Islet precursor cell (in vitro differentiated cells): ENCODE measurements around the gene CACNB4.
"Not testable (repeated sequence)": the region's sequence is repeated elsewhere in the genome, so short reads cannot be mapped to it uniquely, and the experiment has no call there.

ENCODE experiments used
- DNase-seq: peaks from one replicate; pipeline ENCODE4 v3.0.0-alpha.2; 2018

CACNB4 gene

GRCh38 chr2:151891566-151892194 lies 207.2 kb downstream of the CACNB4 start:
- DNase-seq: no peak

DNA sequence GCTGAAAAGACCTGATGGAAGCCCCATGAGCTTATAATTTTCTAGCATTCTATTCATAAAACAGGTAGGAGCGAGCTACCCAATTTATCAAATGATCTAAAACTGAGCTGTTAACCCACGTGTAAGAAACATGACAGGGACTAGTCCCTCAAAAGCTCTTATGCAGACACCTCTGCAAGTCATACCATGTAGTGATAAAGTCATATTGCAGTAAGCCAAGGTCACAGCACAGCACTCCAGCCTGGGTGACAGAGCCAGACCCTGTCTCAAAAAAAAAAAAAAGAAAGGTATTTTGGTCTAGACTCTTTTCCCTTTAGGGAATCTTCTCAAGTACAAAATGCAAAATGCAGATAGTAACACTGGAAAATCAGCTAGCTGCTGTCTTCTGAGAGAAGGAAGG lies 211.7 kb downstream of the CACNB4 start:
- no peak for DNase-seq

DNA sequence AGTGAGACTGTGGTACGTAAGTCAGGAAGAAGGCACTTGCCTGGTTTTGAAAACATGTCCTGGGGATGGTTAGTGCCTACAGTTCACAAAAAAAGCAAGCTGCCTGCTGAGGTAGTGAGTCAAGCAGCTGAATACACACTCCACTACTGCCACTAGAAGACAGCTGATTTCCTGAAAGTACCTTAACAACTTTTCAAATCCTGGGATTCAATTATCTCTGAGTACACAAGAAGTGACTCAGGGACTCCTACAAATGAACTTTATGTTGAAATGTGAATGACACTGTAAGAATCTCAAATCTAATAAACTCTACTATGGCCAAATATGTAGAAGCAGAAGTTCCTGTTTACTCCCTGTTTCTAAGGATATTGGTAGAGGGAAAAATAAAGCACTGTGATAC lies 212.6 kb downstream of the CACNB4 start:
- DNase-seq: no peak

DNA sequence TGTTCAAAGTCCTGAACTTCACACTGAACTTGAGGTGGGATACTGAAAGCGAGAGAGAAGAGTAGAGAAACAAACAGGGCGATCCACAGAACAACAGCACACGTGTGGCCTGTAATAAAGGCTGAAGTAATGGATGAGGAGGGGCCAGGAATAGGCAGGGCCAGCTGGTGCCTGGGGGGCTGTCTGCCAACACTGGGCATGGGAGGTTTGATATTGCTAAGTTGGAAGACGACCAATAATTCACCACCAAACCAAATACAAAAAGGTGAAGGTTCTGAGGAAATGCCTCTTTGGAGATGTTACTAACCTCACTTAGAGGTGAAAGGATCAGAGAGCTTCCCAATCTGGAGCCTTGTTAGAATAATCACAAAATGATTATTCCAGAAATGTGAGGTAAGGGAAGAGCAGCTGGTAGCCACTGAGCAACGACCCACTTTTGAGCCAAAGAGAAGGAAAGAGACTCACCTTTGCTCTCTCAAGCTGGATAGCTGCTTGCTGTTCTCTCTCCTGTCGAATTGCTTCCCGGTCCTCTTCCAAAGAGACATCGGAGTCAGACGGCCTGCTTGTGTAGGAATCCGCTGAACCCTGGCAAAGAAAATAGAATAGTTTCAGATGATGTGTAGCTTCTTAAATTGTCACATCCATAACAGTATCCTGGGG lies 215.9 kb downstream of the CACNB4 start:
- no peak for DNase-seq

DNA sequence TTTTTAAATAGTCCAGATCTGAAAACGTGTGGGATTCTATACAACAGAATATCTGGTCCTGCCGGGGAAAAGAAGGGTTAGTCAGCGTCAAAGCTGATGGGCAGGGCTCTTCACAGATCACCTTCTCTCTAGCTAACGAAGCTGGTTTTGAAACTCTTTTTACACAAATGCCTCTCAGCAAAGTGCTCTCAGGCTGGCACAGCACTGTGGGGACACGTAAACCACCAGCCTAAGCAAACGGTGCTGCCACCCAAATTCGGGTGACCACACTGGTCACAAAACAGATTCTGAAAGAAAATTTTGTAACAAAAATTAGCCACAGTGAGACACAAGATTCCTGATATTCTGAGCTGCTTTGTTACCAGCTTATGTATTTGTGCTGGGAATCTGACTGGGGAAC lies 217.5 kb downstream of the CACNB4 start:
- no peak for DNase-seq

- no peak for DNase-seq
Observed at GRCh38 chr2:151880586-151880985, 218.3 kb downstream of the CACNB4 start.

DNA sequence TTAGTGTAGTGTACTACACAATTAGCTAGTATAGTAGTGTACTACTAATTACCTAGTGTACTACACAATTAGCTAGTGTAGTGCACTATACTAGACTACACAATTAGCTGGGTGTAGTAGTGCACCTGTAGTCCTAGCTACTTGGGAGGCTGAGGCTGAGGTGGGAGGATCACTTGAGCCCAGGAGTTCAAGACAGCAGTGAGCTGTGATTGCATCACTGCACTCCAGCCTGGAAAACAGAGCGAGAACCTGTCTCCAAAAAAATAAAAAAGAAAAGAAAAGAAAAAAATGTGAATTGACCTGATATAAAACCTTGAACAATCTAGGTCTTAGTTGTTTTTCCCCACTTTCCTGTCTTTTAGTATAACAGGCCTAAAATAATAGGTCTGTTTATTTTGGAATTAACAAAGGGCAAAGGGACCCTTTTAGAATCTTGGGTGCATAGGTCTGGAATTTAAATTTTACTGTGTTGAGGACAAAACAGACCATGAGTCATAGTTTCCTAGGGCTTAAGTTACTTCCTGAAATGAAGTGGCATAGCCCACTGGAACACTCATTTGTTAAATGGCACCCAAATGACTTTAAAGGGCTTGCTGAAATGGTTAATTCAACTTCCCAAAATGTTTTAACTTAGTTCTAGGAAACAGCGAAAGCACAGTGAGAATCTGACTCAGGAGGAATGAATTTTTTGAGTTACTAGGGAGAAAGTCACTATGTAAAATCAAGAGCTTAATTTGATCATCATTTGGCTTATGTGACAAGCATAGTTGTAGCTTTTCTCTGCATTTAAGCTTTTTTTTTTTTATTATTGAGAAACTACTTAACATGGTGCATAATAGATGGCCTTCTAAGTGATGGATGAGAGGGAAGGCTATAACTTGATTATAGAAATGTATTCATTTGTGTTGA lies 219.9 kb downstream of the CACNB4 start:
- peak; percentile 67 for DNase-seq

GRCh38 chr2:151878204-151878603 lies 220.6 kb downstream of the CACNB4 start:
- no peak for DNase-seq

GRCh38 chr2:151875631-151876030 lies 223.2 kb downstream of the CACNB4 start:
- not testable (repeated sequence) for DNase-seq

GRCh38 chr2:151872463-151872862 lies 226.4 kb downstream of the CACNB4 start:
- no peak for DNase-seq

GRCh38 chr2:151869291-151869690 lies 229.6 kb downstream of the CACNB4 start:
- no peak for DNase-seq

GRCh38 chr2:151862700-151863099 lies 236.1 kb downstream of the CACNB4 start:
- no peak for DNase-seq

GRCh38 chr2:151861174-151861573 lies 237.7 kb downstream of the CACNB4 start:
- DNase-seq: no peak

DNA sequence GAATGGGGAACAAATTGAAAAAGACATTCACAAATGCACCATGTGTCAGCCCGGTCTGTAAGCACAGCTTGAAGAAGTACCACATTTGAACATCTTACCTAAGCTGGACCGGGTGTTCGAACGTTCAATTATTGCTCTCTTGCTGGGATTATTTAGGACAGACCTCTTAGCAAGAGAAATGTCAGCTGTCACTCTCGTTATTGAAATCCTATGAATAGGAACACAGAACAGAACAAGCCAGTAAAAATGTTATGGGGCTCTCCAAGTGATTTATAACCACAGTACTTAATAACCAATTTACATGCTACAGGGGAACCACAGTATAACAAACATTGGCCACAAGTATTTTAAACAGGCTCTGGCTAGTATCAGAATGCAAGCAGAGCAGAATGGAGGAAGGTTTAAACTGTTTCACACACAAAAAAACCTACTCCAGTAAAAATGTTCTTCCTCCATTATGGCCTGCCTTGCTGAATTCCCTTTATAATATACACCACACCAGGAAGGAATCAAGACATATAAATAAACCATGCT lies 238.2 kb downstream of the CACNB4 start:
- no peak for DNase-seq

DNA sequence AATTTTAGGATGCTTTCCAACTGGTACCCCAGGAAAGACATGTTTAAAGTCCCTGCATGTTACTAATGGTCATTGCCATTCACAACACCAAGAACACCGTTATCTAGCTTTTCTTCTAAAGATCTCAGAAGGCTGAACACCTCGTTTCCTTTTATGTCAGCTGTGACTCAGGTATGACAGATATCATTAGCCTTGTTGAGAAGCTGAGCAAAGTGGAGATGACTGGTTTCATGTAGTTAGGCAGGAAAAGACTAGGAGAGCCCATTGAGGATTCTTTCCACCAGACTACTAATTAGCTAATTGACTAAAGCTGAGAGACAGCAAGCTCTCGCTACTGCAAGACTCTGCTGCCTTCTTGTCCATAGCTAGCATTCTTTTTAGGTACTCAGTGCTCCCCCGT lies 238.6 kb downstream of the CACNB4 start:
- peak; percentile 79 for DNase-seq

- DNase-seq: no peak
Observed at GRCh38 chr2:151857650-151858049, 241.2 kb downstream of the CACNB4 start.

DNA sequence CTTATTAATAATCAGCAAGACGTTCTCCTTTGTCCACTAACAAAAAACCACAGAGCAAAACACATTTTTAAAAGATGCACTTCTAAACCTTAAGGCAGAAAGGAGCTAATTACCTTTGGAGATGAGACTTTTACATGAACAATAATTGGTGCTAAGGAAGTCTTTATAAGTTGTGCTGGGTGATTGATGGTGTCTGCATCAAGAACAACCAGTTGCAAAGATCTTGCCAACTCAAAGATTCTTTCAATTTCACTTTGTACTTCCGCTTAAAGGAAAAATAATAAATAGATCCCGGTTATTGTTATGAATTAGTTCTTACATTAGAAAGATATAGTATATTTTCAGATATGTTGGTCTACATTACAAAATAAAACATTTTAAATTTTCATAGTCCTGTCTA lies 243.7 kb downstream of the CACNB4 start:
- DNase-seq: no peak

DNA sequence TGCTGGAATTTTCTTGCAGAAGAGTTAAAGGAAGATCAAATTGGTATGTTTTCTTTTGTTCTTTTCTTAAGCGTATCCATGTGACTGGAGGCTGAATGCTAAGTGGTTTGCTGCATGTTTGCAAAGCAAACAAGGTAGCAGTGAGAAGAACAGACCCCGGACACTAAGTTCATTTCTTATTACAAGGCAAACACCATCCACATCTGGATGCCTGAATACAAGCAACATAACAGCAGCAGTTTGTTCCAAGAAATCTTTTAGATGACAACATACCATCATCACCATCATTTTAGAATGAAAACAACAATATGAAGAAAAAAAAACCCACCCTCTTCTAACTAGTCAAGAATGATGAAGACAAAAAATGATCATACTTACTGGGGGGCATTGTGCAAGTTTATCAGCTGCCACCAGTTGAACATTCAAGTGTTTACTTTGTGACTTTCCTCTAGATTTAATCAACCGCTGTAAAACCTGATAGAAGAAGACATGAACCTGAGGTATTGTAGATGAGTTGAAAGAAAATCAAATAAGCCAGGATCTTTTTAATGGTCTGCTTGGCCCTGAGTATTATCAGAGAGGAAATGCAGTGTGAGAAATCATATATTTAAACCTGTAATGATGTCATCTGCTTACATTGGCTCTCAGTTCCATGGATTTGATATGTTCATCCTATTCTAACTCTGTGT lies 245.6 kb downstream of the CACNB4 start:
- DNase-seq: no peak

DNA sequence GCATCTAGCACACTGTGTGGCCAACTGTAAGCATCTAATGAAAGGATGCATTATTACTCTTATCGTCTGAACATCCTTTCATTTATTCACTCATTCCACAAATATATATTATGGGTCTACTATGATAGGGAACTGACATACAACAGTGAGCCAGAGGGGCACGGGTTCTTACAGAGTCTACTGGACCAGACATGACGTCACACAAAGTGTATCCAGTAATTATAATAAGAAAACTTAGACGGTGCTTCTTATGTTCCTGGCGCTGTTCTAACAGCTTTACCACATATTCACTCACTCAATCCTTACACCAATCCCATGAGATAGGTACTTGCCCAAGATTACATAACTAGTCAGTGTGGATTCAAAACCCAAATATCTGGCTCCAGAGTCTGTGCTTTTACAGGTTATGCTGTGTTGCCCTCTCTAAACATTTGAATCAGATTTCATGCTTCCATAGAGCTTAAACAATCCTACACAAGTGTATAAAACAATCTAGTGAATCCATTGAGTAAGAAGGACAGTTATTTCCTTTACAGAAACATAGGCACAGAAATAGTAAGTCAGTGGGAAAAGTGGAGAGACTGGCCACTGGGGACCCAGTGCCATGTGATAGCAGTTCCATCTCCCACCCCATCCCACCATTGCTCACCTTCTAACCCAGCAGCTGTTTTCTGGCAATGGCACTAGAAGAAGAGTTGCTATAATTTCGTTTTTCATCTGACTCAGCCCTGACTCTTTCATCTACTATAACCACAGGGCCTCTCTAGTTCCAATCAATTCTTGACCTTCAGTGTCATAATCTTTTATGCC lies 246.4 kb downstream of the CACNB4 start:
- no peak for DNase-seq

- DNase-seq: peak; percentile 79
Observed at GRCh38 chr2:151851761-151852160, 247.1 kb downstream of the CACNB4 start.

DNA sequence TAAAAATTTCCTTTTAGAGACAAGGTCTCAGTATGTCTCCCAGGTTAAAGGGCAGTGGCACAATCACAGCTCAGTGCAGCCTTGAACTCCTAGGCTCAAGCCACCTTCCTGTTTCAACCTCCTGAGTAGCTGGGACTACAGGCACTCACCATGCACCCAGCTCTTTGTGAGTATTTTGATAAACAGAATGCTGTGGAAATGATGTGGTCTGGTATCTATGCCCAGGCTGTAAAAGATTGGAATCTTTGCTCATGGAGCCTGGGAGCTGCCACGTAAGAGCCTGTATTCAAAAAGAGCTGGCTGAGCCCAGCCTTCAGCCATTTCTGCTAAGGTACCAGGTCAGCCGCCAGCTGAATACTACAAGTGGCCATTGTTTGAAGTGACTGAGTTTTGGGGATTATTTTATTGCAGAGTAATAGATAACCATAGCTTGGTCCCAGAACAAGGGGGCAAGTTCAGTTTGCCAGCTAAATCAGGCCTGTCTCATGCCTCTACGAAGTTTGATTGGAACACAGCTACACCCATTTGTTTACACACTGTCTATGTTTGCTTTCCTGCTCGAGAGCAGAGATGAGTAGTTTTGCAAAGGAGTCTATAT lies 249.3 kb downstream of the CACNB4 start:
- DNase-seq: no peak

GRCh38 chr2:151845884-151846283 lies 253.0 kb downstream of the CACNB4 start:
- no peak for DNase-seq
